Activated T-cell treated with anti-CD3 and anti-CD28 coated beads for 4 hours (primary cell): ENCODE data around the gene PDE2A.

Source experiments
- DNase-seq: peaks from one replicate; pipeline ENCODE4 v3.0.0-alpha.2; 2020

PDE2A gene

GRCh38 chr11:72586321-72587090 is 87.7 kb downstream of the PDE2A start:
- DNase-seq: no peak

GRCh38 chr11:72585762-72586311 is 88.4 kb downstream of the PDE2A start:
- DNase-seq: peak; percentile 58

- DNase-seq: no peak
Observed at GRCh38 chr11:72584939-72585597, 89.2 kb downstream of the PDE2A start.

GRCh38 chr11:72584293-72584938 is 89.8 kb downstream of the PDE2A start:
- DNase-seq: peak; percentile 63

GRCh38 chr11:72583616-72584292 is 90.5 kb downstream of the PDE2A start:
- DNase-seq: no peak

- DNase-seq: no peak
Observed at GRCh38 chr11:72583177-72583553, 91.1 kb downstream of the PDE2A start.

GRCh38 chr11:72582206-72583176 is 91.7 kb downstream of the PDE2A start:
- no peak for DNase-seq

GRCh38 chr11:72581067-72581466 is 93.2 kb downstream of the PDE2A start:
- no peak for DNase-seq

GRCh38 chr11:72580642-72580950 is 93.6 kb downstream of the PDE2A start:
- no peak for DNase-seq

- no peak for DNase-seq
Observed at GRCh38 chr11:72579816-72580641, 94.2 kb downstream of the PDE2A start.

- DNase-seq: no peak
Observed at GRCh38 chr11:72578991-72579815, 95.0 kb downstream of the PDE2A start.

GRCh38 chr11:72578566-72578965 is 95.7 kb downstream of the PDE2A start:
- no peak for DNase-seq

- DNase-seq: no peak
Observed at GRCh38 chr11:72578051-72578450, 96.2 kb downstream of the PDE2A start.

GRCh38 chr11:72577271-72577721 is 96.9 kb downstream of the PDE2A start:
- no peak for DNase-seq

GRCh38 chr11:72576661-72577060 is 97.6 kb downstream of the PDE2A start:
- no peak for DNase-seq

- DNase-seq: no peak
Observed at GRCh38 chr11:72576243-72576595, 98.0 kb downstream of the PDE2A start.

GRCh38 chr11:72575533-72576242 is 98.5 kb downstream of the PDE2A start:
- no peak for DNase-seq

GRCh38 chr11:72574548-72575460 is 99.4 kb downstream of the PDE2A start:
- DNase-seq: no peak
